Psoas muscle (tissue), 8 donors: ENCODE results near the gene PAF1. TPM values are rescaled to one million over a fixed set of nuclear protein-coding genes. Genes with fewer than 3 reads are reported as not detected.
A peak's percentile ranks its signal among the peaks of the same experiment; 100 is the strongest.

Experiments used
- ATAC-seq, 4 donors: fragments of 200-7000 bp; cut with Tn5 transposase; one replicate each; pipeline ENCODE4 v1.9.1; 2020; ENCODE audit warnings: moderate library complexity in 3 of 4, mild to moderate bottlenecking in 2 of 4
- DNase-seq, 2 donors: peaks; one replicate each; pipeline ENCODE4 v3.0.0-alpha.2; 2020
- H3K27ac ChIP-seq: fragments of 200-600 bp; one replicate; pipeline ENCODE4 v1.8.0; 2022
- H3K27me3 ChIP-seq, 3 donors: fragments of 200-600 bp in 1 of 3; one replicate each; pipeline versions ENCODE4 v1.6.1 to v1.8.0; 2013 to 2022; ENCODE audit warnings: low read length in 2 of 3, mild to moderate bottlenecking in 2 of 3, moderate library complexity in 1 of 3; ENCODE audit not compliant: insufficient read depth in 3 of 3
- H3K36me3 ChIP-seq, 2 donors: fragments of 200-600 bp in 1 of 2; one replicate each; pipeline versions ENCODE4 v1.6.1 to v1.8.0; 2013 to 2022; ENCODE audit warnings: low read depth in 1 of 2, mild to moderate bottlenecking in 1 of 2, moderate library complexity in 1 of 2; ENCODE audit not compliant: insufficient read depth in 1 of 2
- H3K4me1 ChIP-seq: fragments of 200-600 bp; one replicate; pipeline ENCODE4 v1.8.0; 2022
- H3K4me3 ChIP-seq: fragments of 200-600 bp; one replicate; pipeline ENCODE4 v1.8.0; 2022; ENCODE audit warnings: mild to moderate bottlenecking
- H3K9me3 ChIP-seq: fragments of 200-600 bp; one replicate; pipeline ENCODE4 v1.8.0; 2022
- CTCF ChIP-seq: fragments of 200-600 bp; IDR thresholded peaks from one replicate; pipeline ENCODE4 v1.8.0; 2022; ENCODE audit warnings: antibody characterized with exemption
- WGBS, 3 donors: extraction: QIAGEN DNeasy Blood & Tissue Kit; methylation state at CpG; one replicate each; pipeline versions ENCODE4 v1.1.6 to v1.1.7; 2013; 5-methylcytosine and 5-hydroxymethylcytosine counted together
- intact Hi-C, 2 donors: fragments of 100-400 bp; cut with DNase I; formaldehyde crosslinking; loops; one replicate each; pipeline versions ENCODE4 v1.11.0 to v1.14.2; 2022
- polyA plus RNA-seq, 3 donors: library from polyadenylated mRNA; stranded (reverse); fragments of 200-250 nt; gene quantifications; one replicate each; pipeline ENCODE4 v1.2.3, GENCODE V29; 2013
- total RNA-seq, 4 donors: library from RNA; stranded (reverse); fragmentation: NEBNext Ultra II Directional in 2 of 4; extraction: Animal tissue kit (Norgen Biotek cat#: 25700) in 2 of 4; gene quantifications; one replicate each; pipeline versions ENCODE4 v1.2.1 to v1.2.4, GENCODE V29; 2021 to 2023
- donor health status: healthy with polysubstance abuse.
- donor health status: DM: no; HTN: no; CAD: no; lungs with moderate emphysema.
- donor health status: Bipolar disorder and iron deficiency.
- donor health status: healthy.
- donor health status: DM: yes; HTN: yes; CAD: no.
- donor health status: DM: no; HTN: no; CAD: no.
- donor health status: DM: no; HTN: no; CAD: no.
- donor health status: DM: yes; HTN: yes; CAD: no.

The PAF1 gene
- total and polyA plus RNA-seq, 7 donors = 33.7 to 58.0 (median 35.1) TPM

GRCh38 chr19:39411832-39412099, 20.9 kb upstream of the PAF1 start:
- Histone ChIP-seq H3K4me1 (peaks cover 14% of the 10 kb centered on the region), H3K36me3 (peaks cover 0 to 17% of the 10 kb centered on the region in 2 donors), H3K9me3 (no peaks in the 10 kb centered on the region), H3K4me3 (peak overlapping the region; percentile 97), H3K27ac (peak overlapping the region; percentile 96), H3K27me3 (no peaks in the 10 kb centered on the region)
- ATAC-seq = peak; percentile 36 to 61 (median 48)
- peak; percentile 96 for TF ChIP-seq CTCF
- DNase-seq = peak; percentile 89 to 95
- 0 to 1% (median 1%) methylated on average over 7 of the region's 7 CpGs for WGBS, 3 donors
- intact Hi-C loops = loop anchor here (1.0 to 10.0 kb wide), 5 partner anchors 13 to 287 kb away; partner anchors contain the start of genes PAK4 (in 1 of the 2), RPS16 (in 1 of the 2) and SAMD4B (in 1 of the 2)

- ATAC-seq (peak in 3 of 4 donors; percentile 1 to 7 (median 2)), DNase-seq (peak; percentile 63 to 77)
- Histone ChIP-seq H3K36me3 (peaks cover 0 to 17% of the 10 kb centered on the region in 2 donors), H3K27me3 (no peaks in the 10 kb centered on the region), H3K27ac (peak overlapping the region; percentile 96), H3K4me3 (peak overlapping the region; percentile 97), H3K9me3 (no peaks in the 10 kb centered on the region), H3K4me1 (peaks cover 14% of the 10 kb centered on the region)
- intact Hi-C loops = loop anchor here in 1 of 2 donors (1.0 to 10.0 kb wide), 3 partner anchors 14 to 286 kb away; partner anchors contain the start of genes PAK4 and SAMD4B
- 14 to 24% (median 16%) methylated on average over 9 of the region's 9 CpGs for WGBS, 3 donors
- no peak for TF ChIP-seq CTCF
These were observed 20.4 kb upstream of the PAF1 start for GRCh38 chr19:39411081-39411831.

GRCh38 chr19:39410831-39411080, 19.9 kb upstream of the PAF1 start:
- Histone ChIP-seq H3K27me3 (no peaks in the 10 kb centered on the region), H3K4me1 (peaks cover 17% of the 10 kb centered on the region), H3K4me3 (peak overlapping the region; percentile 97), H3K27ac (peak overlapping the region; percentile 96), H3K36me3 (peaks cover 0 to 17% of the 10 kb centered on the region in 2 donors), H3K9me3 (no peaks in the 10 kb centered on the region)
- no peak for ATAC-seq
- 40 to 78% (median 57%) methylated on average over 1 of the region's 1 CpG for WGBS, 3 donors
- TF ChIP-seq CTCF = no peak
- no peak for DNase-seq
- intact Hi-C loops = loop anchor here in 1 of 2 donors (1.0 to 10.0 kb wide), 3 partner anchors 13 to 286 kb away; partner anchors contain the start of genes PAK4 and SAMD4B

GRCh38 chr19:39410017-39410830, 19.3 kb upstream of the PAF1 start:
- peaks cover 0 to 17% of the 10 kb centered on the region in 2 donors for H3K36me3 ChIP-seq
- no peak for TF ChIP-seq CTCF
- peak overlapping the region; percentile 97 for H3K4me3 ChIP-seq
- DNase-seq (peak; percentile 87 to 95), ATAC-seq (peak; percentile 24 to 32 (median 31))
- intact Hi-C loops = loop anchor here in 1 of 2 donors (5.0 to 10.0 kb wide), 2 partner anchors 68 to 285 kb away; partner anchors contain the start of genes PAK4 and SAMD4B
- no peaks in the 10 kb centered on the region for H3K27me3 ChIP-seq
- H3K9me3 ChIP-seq = no peaks in the 10 kb centered on the region
- peaks cover 19% of the 10 kb centered on the region for H3K4me1 ChIP-seq
- peak overlapping the region; percentile 96 for H3K27ac ChIP-seq
- WGBS, 3 donors = 5 to 7% (median 6%) methylated on average over 31 to 35 of the region's 35 CpGs
